Right lobe of liver (tissue), 6 donors: Measurements from ENCODE around the gene SLC38A8. TPM values are rescaled to one million over a fixed set of nuclear protein-coding genes. Genes with fewer than 3 reads are reported as not detected.

Experiments
- ATAC-seq, 4 donors: fragments of 200-7000 bp; cut with Tn5 transposase; one replicate each; pipeline ENCODE4 v1.9.1; 2020; ENCODE audit warnings: mild to moderate bottlenecking in 4 of 4, moderate library complexity in 4 of 4
- DNase-seq, 3 donors: peaks; one replicate each; pipeline ENCODE4 v3.0.0-alpha.2; 2020
- H3K27ac ChIP-seq, 3 donors: fragments of 200-600 bp; one replicate each; pipeline ENCODE4 v1.8.0; 2022
- H3K27me3 ChIP-seq, 2 donors: fragments of 200-600 bp; one replicate each; pipeline ENCODE4 v1.8.0; 2022
- H3K36me3 ChIP-seq, 4 donors: fragments of 200-600 bp; sonication (generic) in 1 of 4; one replicate each; pipeline versions ENCODE4 v1.5.1 to v1.8.0; 2017 to 2022; ENCODE audit warnings: control low read depth in 1 of 4
- H3K4me1 ChIP-seq, 4 donors: fragments of 200-600 bp; sonication (generic) in 1 of 4; one replicate each; pipeline versions ENCODE4 v1.5.1 to v1.8.0; 2017 to 2022; ENCODE audit warnings: control low read depth in 1 of 4
- H3K4me3 ChIP-seq, 3 donors: fragments of 200-600 bp; one replicate each; pipeline ENCODE4 v1.8.0; 2022
- H3K9me3 ChIP-seq, 4 donors: fragments of 200-600 bp; sonication (generic) in 1 of 4; one replicate each; pipeline versions ENCODE4 v1.5.1 to v1.8.0; 2017 to 2022; ENCODE audit warnings: control low read depth in 1 of 4
- POLR2A ChIP-seq: fragments of 450-650 bp; IDR thresholded peaks from one replicate; pipeline ENCODE4 v1.6.1; 2017; ENCODE audit warnings: antibody characterized with exemption, mild to moderate bottlenecking
- WGBS: methylation state at CpG from one replicate; pipeline ENCODE4 v1.1.6; 2018; ENCODE audit warnings: low coverage, low lambda C conversion rate; ENCODE audit not compliant: insufficient coverage; ENCODE audit errors: missing lambda C conversion rate; 5-methylcytosine and 5-hydroxymethylcytosine counted together
- intact Hi-C, 2 donors: fragments of 100-400 bp; cut with DNase I; formaldehyde crosslinking; loops; one replicate each; pipeline versions ENCODE4 v1.11.2 to v1.14.1; 2022
- total RNA-seq, 6 experiments: library from RNA; depleted of rRNA in 2 of 6; stranded (reverse); fragments of >200 nt in 2 of 6; fragmentation: NEBNext Ultra II Directional in 3 of 6; extraction: Animal tissue kit (Norgen Biotek cat#: 25700) in 3 of 6; gene quantifications; one replicate each; pipeline versions ENCODE4 v1.1.0 to v1.2.4, GENCODE V29; 2016 to 2023
- TF ChIP-seq, protein P1 (sequence below), 4 donors: fragments of 200-600 bp in 3 of 4; fragments of 450-650 bp in 1 of 4; IDR thresholded peaks; one replicate each; pipeline versions ENCODE4 v1.5.1 to v1.8.0; 2016 to 2022; ENCODE audit warnings: antibody characterized with exemption in 4 of 4, mild to moderate bottlenecking in 2 of 4
- donor health status: DM: no; HTN: yes; CAD: no.
- donor health status: DM: no; HTN: no; CAD: no.
- donor health status: DM: no; HTN: no; CAD: no.
- donor health status: DM: no; HTN: yes; CAD: no.
- donor health status: DM: no; HTN: yes; CAD: no.

The SLC38A8 gene
- total RNA-seq, 6 experiments from 2014 or later: not detected

DNA sequence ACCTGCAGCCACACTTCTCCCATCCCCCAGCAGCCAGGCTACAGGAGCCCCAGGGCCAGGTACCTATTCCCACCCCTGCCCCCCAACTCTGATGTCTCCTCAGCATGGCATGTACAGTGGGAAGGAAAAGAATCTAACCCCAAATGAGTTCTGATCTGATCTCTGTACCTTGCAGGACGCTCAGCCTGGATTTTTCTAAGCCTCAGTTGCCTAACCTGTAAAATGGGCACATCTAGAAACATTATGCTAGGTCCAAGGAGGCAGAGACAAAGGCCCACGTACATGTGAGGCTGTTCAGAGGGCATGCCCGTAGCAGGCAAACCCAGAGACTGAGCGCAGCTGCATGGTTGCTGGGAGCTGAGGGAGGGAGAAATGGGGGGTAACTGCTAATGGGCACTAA is 35.1 kb downstream of the SLC38A8 start:
- TF ChIP-seq, protein P1, sequence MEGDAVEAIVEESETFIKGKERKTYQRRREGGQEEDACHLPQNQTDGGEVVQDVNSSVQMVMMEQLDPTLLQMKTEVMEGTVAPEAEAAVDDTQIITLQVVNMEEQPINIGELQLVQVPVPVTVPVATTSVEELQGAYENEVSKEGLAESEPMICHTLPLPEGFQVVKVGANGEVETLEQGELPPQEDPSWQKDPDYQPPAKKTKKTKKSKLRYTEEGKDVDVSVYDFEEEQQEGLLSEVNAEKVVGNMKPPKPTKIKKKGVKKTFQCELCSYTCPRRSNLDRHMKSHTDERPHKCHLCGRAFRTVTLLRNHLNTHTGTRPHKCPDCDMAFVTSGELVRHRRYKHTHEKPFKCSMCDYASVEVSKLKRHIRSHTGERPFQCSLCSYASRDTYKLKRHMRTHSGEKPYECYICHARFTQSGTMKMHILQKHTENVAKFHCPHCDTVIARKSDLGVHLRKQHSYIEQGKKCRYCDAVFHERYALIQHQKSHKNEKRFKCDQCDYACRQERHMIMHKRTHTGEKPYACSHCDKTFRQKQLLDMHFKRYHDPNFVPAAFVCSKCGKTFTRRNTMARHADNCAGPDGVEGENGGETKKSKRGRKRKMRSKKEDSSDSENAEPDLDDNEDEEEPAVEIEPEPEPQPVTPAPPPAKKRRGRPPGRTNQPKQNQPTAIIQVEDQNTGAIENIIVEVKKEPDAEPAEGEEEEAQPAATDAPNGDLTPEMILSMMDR (IDR thresholded peaks at IDR 0.05): no peak
- no peak for TF ChIP-seq POLR2A
- intact Hi-C loops: no loop called here
- H3K27me3 ChIP-seq: no peaks in the 10 kb centered on the region
- no peaks in the 10 kb centered on the region for H3K4me1 ChIP-seq
- H3K27ac ChIP-seq: no peak overlapping the region
- no peaks in the 10 kb centered on the region for H3K9me3 ChIP-seq
- peaks cover 0 to 6% (median 0%) of the 10 kb centered on the region in 4 donors for H3K36me3 ChIP-seq
- ATAC-seq (no peak), DNase-seq (no peak)
- no peak overlapping the region for H3K4me3 ChIP-seq
- WGBS: 55% methylated on average over 3 of the region's 4 CpGs

DNA sequence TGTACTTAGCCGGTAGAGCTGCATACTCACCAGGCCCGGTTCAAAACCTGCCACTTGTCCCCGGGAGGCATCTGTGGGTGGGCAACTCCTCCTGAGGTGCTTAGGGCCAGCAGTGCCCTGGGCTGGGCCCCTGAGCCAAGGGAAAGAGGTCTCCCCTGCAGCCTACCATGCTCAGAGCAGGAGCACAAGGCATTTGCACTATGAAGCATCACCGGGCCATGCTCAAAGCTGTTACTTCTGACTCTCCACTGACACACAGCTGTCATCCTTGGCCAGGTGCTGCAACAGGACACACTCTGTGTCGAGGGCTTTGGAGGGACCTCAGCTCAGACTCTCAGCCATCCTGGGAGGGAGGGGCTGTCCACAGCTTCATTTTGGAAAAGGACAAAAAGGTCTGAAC is 37.2 kb downstream of the SLC38A8 start:
- TF ChIP-seq POLR2A: no peak
- TF ChIP-seq, protein P1 (IDR thresholded peaks at IDR 0.05): no peak
- H3K36me3 ChIP-seq: peaks cover 0 to 26% (median 0%) of the 10 kb centered on the region in 4 donors
- WGBS: no CpG with 5 or more reads among the region's 5 CpGs
- H3K9me3 ChIP-seq: no peaks in the 10 kb centered on the region
- H3K4me1 ChIP-seq: no peaks in the 10 kb centered on the region
- peak in 1 of 4 donors; percentile 28 for ATAC-seq
- H3K27me3 ChIP-seq: no peaks in the 10 kb centered on the region
- H3K4me3 ChIP-seq: no peak overlapping the region
- no peak for DNase-seq
- intact Hi-C loops: no loop called here
- no peak overlapping the region for H3K27ac ChIP-seq

DNA sequence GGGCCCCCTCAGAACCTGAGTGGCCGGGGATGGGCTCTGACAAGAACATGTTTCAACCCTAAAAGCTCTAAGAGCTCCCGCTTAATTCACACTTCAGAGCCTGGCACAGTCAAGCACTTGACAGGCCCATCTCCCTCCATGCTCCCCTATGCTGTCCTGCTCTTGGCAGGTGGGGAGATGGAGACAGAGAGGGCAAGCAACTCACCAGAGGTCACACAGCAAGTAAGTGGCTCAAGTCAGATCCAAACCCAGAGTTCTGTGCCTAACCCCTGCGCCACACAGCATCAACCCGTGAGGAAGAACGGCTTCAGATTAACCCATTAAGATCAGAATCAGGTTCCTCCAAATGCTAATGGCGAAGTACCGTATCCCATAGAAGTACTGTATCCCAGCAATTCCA is 38.2 kb downstream of the SLC38A8 start:
- Histone ChIP-seq H3K36me3 (peaks cover 0 to 36% (median 0%) of the 10 kb centered on the region in 4 donors), H3K4me3 (no peak overlapping the region), H3K27ac (no peak overlapping the region), H3K9me3 (no peaks in the 10 kb centered on the region), H3K27me3 (no peaks in the 10 kb centered on the region), H3K4me1 (no peaks in the 10 kb centered on the region)
- TF ChIP-seq POLR2A: no peak
- TF ChIP-seq, protein P1 (IDR thresholded peaks at IDR 0.05): no peak
- ATAC-seq (no peak), DNase-seq (no peak)
- intact Hi-C loops: no loop called here
- 40% methylated on average over 4 of the region's 7 CpGs for WGBS

DNA sequence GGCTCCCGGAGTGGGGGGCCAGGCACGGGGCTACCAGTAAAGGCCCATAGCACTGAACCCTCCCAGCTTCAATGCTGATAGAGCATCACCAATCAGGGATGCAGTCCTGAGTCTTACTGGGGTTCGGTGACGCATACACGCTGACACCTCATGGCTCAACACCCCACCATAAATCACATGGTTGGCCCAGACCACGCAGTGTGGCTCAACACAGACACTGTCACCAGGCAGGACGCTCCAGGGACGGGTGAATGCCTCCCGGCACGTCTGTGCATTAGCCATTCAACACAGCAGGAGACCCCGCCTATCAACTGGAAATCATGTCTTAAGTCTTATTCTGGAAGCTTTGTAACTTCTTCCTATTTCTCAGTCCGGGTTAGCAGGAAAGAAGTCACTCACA is 39.6 kb downstream of the SLC38A8 start:
- intact Hi-C loops: no loop called here
- H3K27me3 ChIP-seq: no peaks in the 10 kb centered on the region
- WGBS: 79% methylated on average over 6 of the region's 12 CpGs
- no peak for ATAC-seq
- H3K36me3 ChIP-seq: peaks cover 0 to 49% (median 2%) of the 10 kb centered on the region in 4 donors
- no peaks in the 10 kb centered on the region for H3K4me1 ChIP-seq
- H3K9me3 ChIP-seq: no peaks in the 10 kb centered on the region
- no peak overlapping the region for H3K4me3 ChIP-seq
- no peak for DNase-seq
- H3K27ac ChIP-seq: no peak overlapping the region
- TF ChIP-seq POLR2A: no peak
- TF ChIP-seq, protein P1 (IDR thresholded peaks at IDR 0.05): no peak

DNA sequence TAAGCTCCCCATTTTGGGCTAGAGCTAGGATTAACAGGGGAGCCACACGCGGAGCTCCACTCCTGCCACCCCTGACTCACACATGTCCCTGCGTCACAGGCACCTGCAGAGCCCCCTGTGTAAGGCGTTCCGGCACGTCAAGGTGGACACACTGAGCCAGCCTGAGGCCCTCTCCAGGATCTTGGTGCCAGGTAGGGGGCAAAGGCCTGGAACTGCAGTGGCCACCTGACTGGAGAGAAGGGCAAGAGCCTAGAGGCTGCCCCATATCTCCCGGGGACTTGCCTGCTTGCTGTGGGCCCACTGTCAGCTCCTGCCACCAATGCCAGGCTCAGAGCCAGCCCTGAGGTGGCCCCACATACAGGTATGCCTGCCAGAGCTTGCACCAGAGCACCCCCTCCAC is 40.9 kb downstream of the SLC38A8 start:
- no peaks in the 10 kb centered on the region for H3K9me3 ChIP-seq
- no peak overlapping the region for H3K27ac ChIP-seq
- DNase-seq (no peak), ATAC-seq (no peak)
- H3K4me1 ChIP-seq: no peaks in the 10 kb centered on the region
- WGBS: no CpG with 5 or more reads among the region's 7 CpGs
- TF ChIP-seq POLR2A: no peak
- TF ChIP-seq, protein P1 (IDR thresholded peaks at IDR 0.05): no peak
- intact Hi-C loops: no loop called here
- H3K4me3 ChIP-seq: no peak overlapping the region
- H3K36me3 ChIP-seq: peaks cover 0 to 58% (median 3%) of the 10 kb centered on the region in 4 donors
- no peaks in the 10 kb centered on the region for H3K27me3 ChIP-seq
